GM18520 (cell line): ENCODE measurements around the gene NRP1.

Experiments
- ATAC-seq: cut with Tn5 transposase; IDR thresholded peaks from one replicate; pipeline ENCODE4 v1.9.1; 2021; ENCODE audit not compliant: unreplicated experiment

The NRP1 gene

DNA sequence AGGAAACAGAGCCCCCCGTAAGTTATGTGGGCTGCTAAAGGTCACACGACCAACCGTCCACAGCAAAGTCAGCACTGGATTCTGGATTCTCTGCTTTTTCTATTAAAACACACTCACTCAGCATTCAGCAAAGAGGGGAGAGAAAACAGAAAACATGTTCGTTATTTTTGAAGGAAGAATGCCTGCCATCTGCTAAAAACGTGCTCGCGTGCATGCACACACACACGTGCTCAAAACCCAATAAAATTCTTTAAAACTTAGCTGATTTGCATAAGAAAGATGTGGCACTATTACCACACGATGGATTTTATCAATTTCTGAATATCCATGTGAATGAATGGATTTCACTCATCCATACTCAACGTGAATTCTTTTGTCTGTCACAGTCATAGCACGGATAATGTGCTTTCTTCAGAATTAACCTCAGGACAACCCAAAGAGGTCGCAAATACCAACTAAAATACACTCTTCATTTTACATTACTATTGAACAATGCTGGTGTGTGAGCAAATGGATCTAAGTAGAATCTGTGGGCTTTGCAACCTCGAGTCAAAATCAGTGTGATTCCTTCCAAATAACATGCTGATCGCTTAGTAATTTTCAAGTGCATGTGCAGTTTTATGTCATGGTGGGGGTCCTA, 40.8 kb downstream of the NRP1 start:
- no peak for ATAC-seq

DNA sequence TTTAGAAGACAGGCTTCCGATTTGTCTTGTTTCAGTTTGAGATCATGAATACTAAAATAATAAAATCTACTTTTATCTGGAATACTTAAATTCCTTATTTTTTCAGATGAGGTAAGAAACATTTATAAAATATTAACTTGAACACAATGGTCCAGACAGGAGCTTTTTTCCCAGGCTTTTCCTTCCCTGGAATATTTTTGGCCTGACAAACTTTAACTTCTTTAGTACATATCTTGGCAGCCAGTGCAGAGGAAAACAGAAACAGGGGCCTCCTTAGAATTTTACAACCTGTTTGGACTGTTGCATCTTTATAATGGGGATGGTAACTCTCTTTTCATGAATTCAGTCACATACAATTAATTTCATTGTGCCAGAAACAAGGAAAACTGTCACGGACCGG, 41.4 kb downstream of the NRP1 start:
- ATAC-seq, result no peak

DNA sequence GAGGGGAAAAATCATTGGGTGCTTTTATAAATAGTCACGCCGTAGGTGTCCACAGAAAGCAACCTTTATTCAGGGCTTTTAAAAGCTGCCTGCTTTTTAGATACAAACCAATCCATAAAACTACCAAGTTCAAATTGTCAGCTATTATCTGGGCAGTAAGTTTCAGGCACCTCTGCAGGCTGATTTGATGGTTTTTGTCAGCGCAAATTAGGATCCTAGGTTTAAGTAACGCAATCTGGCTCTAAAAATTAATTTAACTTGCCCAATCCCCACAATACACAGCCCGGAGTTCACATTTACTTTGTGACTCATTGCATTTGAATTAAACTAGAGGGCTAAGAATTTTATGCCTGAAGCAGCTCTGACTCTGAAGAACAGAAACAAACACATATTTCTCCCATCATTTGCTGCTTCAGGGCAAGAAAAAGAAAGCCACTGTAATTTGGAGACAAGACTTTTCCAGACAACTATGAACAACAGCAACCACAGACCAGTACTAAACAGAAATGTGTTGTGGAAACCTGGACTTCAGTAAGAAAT, 43.3 kb downstream of the NRP1 start:
- ATAC-seq, result no peak

DNA sequence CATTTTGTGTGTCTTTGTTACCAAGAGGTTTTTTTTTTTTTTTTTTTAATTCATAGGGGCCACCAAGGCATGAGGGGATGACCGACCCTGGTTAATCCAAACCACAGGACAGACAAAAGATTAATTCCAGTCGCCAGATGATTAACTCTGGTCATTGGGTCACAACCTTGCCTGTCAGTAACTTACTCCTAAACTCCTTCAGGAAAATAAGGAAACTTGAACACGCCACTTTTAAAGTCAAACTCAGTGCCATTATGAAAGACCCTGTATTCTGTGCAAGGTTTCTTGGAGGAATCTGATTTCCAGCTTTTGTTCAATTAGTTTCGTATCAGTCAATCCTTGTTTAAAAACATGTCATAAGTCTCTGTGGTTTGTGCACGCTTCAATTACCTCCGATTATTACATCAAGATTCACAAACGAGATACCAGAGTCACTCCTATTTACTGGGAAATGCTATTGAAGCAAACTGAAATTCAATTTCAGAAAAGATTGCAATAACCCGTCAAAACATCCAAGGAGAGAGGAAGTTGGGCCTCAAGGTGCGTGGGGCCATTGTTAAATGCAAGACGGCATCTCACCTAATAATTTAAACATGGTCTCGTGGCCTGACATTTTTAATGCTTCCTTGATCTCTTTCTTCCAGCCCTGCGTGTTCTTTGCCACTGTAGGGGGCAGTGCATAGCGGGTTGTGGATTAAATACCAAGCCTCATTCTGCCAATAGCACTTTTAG, 44.0 kb downstream of the NRP1 start:
- no peak for ATAC-seq

DNA sequence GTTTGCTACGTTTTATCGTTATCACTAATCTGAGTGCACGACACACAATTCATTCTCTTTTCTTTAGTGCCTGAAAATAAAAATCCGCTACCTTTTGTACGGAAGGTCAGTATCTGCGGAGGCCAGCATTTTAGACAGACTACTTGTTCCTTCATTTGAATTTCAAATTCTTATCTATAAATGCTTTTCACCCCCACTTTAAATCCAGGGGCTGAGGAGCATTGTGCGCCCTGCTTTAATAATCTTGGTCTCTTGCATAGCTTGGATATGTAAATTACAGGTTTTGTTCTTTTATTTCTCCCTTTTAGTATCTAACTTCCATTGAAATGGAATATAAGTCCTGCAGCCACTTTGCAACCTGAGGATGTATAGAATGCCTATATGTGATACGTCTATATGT, 44.7 kb downstream of the NRP1 start:
- ATAC-seq, result no peak

DNA sequence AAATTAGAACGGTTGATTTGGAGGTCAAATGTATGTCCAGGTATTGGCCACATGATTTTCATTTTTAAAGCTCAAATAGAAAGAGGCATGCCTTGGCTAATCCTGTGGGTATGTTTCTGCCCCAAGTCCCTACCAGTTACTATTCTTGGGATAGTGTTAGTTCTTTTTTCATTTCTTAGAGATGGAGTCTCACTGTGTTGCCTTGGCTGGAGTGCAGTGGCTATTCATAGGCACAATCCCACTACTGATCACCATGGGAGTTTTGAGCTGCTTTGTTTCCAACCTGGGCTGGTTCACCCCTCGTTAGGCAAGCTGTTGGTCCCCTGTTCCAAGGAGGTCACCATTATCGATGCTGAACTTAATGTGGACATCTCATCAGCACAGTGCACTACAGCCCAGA, 46.3 kb downstream of the NRP1 start:
- no peak for ATAC-seq

DNA sequence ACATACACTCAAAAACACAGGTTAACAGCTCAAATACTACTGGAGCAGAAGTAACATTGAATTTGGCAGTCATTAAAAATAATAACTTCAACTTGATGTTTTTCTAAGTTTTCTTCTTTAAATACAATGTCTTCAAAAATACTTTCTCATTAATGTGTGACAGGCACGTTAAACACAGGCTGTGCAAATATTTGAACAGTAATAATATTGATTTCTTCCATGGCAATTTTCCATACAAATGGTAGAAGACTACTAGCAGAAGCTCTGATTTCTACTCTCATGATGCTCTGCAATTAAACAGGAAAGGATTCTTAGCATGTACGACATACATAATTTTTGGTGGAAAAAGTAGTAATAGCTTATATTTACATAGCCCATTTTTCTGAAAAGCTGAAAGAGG, 47.4 kb downstream of the NRP1 start:
- ATAC-seq, result no peak

DNA sequence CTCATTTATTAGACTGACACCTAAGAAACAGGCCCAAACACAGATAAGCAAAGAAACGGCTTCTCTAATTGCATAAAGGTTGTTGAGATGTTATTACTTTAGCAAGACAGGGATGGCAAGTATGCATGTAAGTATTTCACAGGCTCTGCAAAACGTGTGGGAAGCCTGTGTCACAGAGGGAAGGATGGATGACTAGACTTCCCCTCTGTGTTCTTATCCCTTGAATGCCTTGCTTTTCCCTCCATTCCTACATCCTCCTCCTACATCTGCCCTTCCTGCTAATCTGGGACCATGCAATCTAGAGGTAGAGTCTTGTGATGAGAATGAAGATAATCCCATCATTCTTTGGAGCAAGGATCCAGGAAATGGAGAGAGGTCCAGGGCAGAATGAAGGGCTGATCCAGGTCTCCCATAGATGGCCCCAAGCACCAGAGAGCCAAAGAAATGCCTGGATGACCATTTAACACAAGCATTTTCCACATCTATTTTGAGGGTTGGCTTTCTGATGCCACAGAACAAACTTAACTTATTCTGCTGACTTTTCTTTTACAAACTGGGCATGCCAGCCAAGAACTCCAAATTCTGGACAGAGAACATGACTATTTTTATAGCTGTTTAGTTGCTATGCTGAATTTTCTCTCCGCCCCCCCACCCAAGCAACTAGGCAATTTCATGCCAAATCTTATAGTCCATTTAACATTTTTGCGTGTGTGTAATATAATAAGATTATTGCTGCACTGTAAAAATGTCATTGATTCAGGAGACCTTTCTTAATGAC, 48.1 kb downstream of the NRP1 start:
- no peak for ATAC-seq

DNA sequence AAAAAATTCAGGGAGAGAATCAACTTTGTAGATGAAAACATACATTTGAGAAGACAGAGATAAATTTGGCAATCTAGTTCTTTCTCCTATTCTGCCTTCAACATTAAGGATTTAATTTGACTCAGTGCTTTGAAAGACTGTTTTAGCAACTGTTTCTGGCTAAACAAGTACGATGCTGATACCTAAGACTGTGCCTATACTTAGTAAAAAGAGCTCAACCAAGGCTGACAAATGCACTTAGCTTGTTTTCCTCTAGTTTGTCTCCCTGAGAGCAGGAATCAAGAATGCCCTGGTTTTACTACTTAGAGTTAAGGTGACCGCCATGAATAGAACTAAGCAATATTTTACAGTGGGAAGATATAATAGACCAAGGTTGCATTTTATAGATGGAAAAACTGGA, 49.5 kb downstream of the NRP1 start:
- no peak for ATAC-seq

DNA sequence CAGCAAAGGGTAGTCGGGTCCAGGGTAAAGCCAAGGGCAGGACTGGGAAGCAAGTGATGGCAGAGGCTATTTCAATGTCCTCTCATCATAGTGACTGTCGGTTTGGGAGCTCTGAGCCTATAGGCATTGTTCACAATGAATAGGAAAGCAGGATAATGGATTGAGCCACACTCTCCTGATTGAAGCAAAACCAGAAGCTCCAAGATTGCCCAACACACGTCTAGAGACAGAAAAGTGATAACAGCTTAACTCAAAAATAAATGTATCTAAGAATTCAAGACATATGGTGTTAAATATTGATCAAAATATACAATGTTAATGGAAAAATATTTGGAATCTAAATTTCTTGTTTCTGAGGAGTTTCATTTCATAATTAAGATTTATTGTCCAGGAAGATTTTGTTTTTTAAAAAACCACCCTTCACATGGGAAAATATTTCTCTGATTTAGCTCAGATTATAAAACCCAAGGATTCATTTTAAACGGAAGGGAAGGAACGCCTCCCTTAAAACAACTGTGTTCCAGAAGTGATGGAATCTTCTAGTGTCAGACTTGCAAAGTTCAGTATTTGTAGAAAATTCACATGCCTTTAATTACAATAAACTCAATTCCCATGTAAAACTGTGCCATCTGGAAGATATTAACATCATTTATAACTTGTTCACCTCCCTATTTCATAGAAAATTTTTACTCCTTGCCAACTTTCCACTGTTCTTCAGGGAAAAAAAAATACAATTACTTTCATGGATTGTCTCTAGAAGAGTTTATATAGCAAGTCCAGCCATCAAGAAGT, 54.5 kb downstream of the NRP1 start:
- no peak for ATAC-seq

DNA sequence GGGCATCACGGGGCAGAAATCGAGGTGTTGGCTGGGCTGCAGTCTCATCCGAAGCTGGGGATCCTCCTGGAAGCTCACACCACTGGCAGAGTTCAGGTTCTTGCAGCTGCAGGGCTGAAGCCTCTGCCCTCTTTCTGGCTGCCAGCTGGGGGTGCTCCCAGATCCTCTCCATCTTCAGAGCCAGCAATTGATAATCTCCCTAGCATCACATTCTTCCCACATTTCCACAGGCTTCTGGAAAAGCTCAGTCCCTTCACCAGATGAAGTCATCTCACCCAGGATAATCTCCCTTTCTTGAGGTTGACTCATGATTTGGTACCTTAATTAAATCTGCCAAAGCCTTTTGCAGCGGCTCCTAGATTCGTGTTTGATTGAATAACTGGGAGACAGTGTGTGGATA, 55.2 kb downstream of the NRP1 start:
- no peak for ATAC-seq

DNA sequence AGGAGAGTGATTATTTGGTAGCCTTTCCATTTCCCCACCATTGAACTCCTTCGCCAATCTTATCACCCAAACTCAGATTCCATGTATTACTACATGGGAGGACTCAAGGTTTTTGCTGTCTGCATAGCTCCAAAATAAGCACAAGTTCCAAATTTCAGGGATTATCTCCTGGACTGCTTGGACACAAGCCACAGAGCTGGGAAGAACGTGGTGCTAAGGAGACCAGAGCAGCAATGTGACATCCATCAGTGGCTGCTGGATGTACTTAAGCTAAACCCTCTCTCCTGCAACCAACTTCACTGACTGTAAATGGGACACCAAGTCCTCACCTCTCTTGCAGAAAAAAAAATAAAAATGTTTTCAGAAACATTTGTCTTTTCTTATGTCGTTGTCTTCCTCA, 56.3 kb downstream of the NRP1 start:
- no peak for ATAC-seq

DNA sequence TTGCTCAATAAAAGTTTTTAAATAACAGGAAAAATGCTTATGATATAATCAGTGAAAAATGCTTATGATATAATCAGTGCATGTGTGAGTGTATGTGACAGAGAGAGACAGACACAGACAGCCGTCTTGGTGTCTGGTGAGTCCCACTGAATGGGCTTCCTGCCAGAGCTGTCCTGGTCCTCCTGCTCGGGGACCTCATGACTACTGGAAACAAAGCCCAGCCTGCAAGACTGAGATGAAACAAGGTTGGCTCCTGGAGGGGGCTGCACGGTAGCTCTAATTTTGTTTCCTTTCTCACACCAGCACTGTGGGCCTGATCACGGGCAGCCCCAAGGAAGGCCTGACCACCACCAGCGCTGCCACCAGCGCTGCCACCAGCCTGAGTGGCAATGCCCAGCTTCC, 57.3 kb downstream of the NRP1 start:
- no peak for ATAC-seq

DNA sequence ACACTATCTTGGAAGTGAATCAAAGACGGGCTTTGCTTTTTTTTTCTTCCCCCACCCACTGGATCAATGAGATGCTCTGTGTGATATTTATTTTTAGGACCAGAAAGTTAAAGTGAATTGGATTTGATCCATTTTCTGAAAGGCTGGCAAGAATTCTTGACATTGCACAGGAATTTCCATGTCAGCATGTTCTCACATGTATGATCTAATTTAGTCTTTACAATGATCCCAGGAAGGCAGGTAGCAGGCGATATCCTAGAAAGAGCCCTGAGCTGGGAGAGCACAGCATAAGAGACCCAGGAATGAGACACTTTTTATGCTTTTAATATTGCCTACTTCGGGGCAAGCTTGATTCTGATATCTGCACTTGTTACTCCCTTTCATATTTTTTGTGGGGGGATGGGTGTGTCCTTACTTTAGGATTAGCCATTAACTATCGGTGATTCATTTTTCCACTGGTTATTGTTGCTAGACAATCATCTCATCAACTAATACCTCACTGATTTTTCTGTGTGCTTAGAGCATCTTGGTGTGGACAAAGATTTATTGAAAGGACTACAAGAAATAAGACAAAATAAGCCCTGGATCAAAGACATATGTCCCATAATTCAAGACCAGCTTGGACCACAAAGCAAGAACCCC, 58.1 kb downstream of the NRP1 start:
- no peak for ATAC-seq

DNA sequence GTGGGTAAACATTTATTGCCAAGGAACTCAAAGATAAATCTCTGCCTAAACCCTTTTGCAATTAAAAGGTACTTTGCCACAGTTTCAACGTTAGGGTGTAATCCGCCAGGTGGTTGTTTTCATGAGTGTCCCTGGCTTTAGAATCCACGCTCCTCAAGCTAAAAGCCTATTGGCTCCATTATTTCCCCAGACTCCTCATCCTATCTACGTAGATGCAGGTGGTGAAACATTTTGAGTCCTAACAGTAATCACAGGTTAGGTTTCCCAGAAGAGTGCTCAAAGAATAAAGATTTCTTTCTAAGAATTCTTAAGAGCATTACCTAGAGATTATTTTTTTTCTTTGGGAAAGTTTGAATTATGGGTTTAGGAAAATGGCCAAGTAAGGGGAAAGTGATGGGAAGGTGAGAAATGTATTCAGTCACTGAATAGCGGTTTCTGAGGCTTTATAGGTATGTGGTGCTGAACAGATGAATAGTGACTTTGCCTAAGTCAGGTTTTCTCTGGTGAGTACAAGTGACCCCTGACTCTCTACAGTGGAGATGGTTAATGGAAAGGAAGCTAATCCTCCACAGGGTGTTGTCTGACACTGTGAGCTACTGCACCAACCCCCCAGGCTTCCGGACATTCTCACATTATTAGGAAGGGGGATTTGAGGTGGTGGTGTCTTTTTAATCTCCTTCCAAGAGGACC, 60.2 kb downstream of the NRP1 start:
- no peak for ATAC-seq

DNA sequence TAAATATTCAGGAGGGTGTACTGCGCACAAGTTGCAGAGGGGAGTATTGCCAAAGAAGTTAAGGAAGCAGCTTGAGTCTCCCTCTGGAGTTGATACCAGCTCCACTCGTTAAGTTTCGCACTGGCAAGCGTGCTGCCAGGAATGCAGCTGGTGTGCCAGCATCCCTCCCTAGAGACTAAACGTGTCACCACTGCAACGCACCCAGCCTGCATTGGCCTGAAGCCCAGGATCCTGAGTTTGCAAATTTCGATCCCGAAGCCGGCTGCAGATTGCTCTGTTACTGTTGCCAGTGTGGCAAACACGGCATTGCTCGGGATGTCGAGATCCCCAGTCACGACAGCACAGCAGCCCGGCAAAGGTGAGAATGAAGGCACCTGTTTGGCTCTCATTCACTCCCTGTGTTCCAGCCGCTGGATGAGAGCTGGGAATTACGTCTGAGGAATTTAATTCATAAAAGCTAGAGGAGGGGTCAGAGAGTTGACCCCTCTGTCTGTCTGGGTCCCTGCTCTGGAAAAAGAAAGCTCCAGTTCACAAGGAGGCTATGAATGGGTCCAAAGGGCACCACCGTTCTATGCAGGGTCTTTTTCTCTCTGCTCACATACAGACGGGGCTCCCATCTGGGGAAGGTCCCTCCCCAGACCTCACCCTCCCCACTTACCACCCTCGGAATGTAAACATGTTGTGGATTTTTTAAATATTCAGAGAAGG, 61.0 kb downstream of the NRP1 start:
- no peak for ATAC-seq

DNA sequence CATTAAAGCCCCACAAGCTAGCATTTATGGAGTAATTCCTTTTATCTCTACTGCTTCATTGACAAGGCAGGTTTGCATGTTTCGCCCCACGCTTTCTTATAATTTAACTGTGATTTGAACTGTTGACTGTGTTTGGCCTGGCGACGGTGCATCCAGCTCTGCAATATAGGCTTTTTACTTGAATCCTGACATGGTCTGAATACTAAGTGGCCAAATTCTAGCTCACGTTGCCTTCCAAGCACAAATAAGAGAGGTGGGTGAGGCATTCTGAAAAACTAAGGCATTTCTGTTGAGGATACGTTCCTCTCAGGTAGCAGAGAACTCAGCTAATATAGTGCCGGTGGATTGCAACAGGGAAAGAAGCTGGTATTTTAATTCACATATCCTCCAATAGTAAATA, 61.8 kb downstream of the NRP1 start:
- ATAC-seq, result no peak

DNA sequence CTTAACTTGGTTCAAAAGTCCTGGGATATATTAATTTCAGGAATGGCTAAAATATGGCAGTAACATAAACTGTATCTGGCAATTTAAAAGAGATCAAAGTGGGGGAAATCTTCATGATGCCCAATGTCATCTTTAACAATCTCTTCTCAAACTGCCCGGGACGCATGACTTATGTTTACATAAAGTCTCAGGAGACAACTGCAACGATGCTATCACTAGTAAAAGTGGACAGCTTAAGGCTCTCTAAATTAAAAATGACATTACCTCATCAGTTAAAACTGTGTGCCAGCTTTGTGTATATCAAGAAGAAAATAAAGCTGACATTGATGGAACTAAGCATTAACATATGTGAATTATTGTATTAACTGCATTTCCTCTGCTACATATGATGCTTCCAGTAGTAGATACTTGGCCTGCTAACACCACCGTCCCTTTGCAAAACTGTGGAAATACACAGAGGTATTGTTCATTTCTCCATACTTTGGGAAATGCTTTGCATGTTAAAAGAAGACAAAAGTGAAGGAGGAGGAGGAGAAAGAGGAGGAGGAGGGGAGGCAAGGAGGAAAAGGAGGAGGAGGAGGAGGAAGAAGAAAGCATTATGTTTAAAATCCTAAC, 62.4 kb downstream of the NRP1 start:
- ATAC-seq, result no peak

DNA sequence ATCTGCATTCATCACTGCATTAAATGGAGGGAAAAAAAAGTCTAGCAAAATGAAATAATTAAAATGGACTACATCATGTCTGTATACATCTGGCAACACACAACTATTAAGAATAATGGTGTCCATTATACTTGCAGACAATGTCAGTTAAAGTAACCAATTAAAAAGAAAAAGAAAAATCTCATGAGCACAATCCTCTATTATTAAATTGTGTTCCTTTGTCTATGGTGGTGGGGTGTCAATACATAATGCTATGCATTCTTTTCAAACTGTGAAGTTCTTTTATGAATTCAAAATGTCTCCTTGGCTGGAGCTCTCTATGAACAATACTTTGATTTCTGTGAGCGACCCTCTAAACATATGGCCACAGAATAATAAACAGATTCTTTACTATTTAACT, 63.5 kb downstream of the NRP1 start:
- ATAC-seq, result no peak
